Suppressor macrophage (primary cell): Measurements from ENCODE around the gene MBIP.
"Not testable (repeated sequence)": the region's sequence is repeated elsewhere in the genome, so short reads cannot be mapped to it uniquely, and the experiment has no call there.

Experiments used
- DNase-seq, 4 experiments: peaks; one replicate each; pipeline ENCODE4 v3.0.0-alpha.2; 2020 to 2022
- total RNA-seq, 17 experiments: gene quantifications; one replicate each; lab custom pipeline; 2026; ENCODE audit warnings: mixed read lengths in 6 of 17, inconsistent platforms in 3 of 17; lab: John Stamatoyannopoulos, UW

The MBIP gene, protein sequence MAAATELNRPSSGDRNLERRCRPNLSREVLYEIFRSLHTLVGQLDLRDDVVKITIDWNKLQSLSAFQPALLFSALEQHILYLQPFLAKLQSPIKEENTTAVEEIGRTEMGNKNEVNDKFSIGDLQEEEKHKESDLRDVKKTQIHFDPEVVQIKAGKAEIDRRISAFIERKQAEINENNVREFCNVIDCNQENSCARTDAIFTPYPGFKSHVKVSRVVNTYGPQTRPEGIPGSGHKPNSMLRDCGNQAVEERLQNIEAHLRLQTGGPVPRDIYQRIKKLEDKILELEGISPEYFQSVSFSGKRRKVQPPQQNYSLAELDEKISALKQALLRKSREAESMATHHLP
- total RNA-seq, result 4.3 to 11.7 (median 8.9) reads per million in 17 experiments

DNA sequence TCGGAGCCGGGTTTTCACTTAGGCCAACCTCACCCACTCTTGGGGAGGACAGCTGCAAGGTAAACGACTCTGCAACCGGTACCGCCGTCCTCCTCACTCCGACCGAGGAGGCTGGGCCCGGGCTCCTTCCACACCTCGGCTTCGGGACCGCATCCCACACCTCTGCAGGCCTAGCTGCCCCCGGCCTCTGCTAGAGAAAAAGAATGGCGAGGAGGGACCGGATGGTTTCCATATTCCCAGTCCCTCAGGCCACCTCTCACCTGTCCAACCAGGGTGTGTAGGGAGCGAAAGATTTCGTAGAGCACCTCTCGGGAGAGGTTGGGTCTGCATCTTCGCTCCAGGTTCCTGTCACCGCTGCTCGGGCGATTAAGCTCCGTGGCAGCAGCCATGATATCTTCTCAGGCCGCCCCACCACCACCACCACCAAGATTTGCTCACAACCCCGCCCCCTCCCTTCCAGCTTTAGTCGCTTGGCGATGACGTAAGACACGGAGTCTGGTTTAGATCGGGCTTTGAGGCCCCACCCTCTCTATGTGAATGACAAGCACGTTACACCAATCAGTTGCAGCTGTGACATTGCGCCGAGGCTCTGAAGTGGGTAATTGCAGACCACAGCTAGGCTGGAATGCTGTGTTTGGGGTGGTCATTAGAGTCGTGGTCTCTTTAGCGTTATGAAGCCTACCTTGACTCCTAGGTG is at the start of gene MBIP:
MBIP (minus strand) TSS at position 438 of the 697 bp plus-strand sequence; CDS start at position 389, 49 bp downstream.
- DNase-seq, result peak; percentile 93 to 98 (median 96)

DNA sequence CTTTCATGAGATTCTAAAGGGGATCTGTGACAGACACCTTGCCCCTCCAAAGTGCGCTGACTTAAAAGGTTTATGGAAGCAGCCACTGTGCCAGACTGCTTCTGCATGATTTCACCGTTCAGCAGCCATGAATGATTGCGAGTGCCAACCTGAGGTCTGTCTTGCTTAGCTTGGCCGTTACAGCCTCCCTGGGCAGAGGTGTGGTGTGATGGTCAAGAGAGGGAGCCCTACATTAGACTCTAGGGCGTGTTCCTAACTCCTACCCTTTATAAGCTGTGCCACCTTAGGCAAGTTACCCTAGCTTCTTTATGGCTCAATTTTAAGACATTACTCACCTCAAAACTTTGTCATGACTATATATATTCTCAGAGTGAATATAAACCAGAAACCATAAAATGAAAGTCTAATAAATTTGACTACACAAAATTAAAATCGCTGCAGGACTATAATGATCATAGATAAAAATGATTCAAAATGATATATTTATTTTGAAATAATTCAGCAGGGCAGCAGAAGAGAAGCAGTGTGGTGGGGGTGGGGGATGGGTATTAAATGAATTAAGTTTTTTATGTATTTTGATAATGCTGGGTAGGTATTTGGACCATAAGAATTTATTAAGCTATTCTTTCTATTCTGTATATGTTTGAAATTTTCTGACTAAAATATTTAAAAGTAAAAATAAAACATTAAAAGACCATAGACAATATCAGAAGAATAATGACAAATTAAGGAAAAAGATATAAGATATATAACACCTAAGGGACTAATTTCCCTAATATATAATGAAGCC is 47.7 kb upstream of the MBIP start:
- DNase-seq, result no peak

DNA sequence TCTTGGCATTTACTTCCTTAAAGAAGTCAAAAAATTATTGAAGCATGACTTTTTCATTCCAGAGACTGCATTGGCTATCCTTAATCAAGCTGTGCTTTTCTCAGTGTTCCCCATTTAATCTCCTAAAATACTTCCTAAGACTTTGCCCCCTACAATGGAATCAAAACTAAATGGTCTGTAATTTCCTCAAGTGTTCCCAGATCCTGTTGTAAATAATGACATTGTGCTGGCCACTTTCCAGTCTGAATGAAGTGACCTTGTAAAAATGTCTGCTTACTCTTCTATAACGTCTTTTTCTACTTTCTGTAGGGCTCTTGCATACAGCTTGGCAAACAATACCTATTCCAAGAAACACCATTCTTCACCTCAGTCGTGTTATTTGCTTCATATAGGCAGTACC is 45.3 kb upstream of the MBIP start:
- DNase-seq, result no peak

DNA sequence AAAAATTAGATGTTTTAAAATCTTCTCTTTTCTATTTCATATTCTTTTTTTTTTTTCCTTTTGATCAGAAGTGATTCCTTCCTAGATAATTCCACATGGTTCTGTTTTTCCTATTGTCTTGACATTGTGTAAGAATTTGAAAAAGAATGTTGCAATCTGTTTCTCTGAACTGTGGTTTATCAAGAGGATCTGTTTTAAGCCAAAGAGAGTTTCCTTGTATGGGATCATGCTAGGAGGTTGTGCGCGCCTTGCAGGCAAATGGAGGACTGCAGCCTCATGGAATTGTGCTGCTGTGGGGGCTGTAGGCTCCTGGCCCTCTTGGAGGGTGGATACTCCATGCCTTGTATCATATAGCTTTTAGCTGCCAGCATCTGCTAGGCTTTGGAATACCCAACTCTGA is 43.3 kb upstream of the MBIP start:
- DNase-seq, result peak in 3 of 4 experiments; percentile 12 to 58 (median 23)

DNA sequence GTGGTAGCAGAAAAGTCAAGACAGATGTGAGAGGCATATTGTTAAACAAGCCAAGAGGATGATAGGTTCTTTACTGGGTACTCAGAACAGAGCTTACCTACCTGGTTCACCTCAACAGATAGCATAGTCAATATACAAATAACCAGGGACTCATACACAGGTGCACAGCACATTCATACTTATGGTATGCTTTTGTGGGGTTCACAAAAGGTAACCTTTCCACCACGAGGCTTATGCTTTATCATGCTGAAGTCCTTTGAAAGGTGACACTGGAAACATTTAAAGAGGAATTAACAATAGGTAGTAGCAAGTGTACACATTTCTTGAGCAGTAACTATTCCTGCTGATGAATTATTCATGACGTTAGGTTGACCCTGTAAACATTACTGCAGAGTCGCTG is 42.2 kb upstream of the MBIP start:
- no peak for DNase-seq

DNA sequence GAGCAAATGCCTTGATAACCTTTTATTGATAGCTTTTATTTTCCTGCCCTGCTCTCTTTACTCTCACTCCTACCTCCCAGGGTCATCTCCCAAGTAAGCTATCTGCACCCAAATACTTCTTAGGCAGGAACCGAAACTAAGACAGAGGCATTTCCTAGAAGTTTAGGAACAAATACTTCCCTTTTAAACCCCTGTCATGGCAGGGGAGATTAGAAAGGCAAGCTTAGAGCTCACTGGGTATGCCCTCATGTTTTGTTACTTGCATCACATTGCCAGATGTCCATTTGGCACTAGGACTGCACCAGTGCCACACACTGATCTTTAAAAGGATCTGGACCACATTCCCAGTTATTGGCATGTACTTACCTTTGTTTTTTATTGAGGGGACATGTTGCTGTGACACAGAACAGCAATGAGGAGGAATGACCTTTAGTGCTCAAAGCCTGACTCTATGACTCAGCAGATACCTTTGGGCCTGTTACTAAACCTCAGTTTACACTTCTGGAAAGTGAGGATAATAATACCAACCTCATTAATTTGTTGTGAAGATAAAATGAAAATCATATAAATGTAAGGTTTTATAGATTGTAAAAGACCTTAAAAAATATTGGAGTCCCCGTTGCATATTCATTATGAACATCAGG is 40.9 kb upstream of the MBIP start:
- peak; percentile 41 to 75 (median 64) for DNase-seq

DNA sequence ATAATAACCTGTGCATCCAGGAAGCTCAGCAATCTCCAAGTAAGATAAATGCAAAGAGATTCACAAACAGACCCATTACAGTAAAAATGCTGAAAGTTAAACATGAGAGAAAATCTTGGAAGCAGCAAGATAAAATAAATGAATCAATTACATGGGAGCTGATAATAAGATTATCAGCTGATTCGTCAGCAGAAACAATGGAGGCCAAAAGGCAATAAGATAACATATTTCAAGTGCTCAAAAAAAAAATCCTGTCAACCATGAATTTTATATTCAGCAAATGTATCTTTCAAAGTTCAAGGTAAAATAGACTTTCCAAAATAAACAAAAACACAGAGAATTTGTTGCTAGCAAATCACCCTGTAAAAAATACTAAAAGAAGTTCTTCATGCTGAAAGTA is 36.4 kb upstream of the MBIP start:
- DNase-seq, result no peak

DNA sequence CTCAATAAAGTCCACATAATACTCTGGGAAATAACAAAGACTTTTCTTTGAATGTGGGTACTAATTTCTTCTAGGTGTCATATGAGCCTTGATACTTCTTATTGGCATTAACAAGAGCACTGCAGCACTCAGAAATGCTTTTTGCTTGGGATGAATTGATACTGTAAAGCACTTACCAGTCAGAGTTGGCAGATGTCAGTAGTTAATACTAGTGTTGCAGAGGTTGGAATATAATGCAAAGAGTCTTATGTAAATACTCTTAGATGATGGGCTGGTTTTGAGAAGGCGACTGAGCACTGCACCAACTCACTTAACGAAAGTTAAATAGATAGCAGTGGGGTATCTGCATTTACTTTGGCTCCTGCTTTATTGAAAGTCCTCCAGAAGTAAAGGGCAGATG is 25.6 kb upstream of the MBIP start:
- DNase-seq, result no peak

DNA sequence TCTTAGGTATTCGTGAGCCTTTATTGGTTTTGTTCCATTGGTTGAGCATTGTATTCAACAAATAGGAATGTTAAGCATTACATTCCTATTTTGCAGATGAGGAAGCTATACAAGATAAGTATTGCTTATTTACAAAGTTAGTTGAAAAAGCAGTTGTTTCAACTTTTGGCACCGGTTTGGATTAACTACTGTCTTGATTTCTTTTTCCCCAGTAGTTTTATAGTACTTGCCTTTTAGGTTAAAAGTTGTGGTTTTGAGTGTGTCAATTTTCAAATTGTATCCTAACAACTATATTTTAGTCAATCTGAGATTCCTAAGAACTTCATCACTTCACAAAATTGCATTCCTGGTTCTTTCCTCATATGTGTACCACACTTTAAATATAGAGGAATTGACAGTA is 23.8 kb upstream of the MBIP start:
- no peak for DNase-seq

DNA sequence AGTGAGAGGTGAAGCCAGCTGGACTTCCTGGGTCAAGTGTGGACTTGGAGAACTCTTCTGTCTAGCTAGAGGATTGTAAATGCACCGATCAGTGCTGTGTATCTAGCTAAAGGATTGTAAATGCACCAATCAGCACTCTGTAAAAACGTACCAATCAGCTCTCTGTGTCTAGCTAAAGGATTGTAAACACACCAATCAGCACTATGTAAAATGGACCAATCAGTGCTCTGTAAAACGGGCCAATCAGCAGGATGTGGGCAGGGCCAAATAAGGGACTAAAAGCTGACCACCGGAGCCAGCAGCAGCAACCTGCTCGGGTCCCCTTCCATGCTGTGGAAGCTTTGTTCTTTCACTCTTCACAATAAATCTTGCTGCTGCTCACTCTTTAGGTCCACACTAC is 21.4 kb upstream of the MBIP start:
- DNase-seq, result not testable (repeated sequence)

DNA sequence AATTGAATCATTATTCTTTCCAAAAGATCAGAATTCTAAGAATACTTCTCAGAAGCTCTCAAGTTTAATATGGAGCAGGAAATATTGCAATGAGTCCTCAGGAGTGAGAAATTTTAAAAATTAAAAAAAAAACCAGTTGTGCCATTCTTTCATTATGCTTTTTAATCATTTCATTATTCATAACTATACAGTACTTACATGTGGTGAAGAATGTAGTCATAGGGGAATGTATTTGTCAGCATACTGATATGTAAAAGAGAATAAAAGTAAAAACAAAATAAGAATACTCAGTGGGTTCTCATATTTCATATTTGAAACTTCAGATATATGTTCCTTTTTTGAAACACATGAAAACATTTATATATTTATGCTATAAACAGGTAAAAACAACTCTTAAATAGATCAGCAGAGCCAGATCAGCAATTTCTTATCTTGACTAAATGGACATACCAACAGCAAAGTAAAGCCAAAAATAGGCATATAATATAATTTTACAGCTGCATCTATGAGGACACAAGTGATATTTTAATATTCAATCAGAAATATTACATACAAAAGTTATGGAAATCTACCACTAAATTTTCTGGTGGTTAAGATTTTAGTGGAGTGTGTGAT is 19.9 kb upstream of the MBIP start:
- no peak for DNase-seq

DNA sequence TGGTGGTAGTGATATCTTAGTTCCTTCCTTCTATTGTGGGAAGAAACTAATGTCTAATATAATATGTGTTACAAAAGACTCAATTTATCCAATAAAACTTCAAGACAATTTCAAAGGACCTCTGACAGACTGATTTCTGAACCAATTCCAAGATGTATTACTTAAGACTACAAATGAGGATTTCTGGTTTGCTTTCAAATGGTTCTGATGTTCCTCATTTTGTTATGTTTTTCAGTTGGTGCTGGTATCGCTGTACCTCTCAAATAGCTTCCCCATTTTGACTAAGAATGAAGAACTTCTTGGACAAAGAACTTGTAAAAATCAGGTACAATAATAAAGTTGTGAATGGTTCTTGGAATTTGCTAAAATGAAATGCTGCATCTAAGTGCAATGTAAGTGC is 19.4 kb upstream of the MBIP start:
- peak; percentile 10 to 75 (median 46) for DNase-seq

DNA sequence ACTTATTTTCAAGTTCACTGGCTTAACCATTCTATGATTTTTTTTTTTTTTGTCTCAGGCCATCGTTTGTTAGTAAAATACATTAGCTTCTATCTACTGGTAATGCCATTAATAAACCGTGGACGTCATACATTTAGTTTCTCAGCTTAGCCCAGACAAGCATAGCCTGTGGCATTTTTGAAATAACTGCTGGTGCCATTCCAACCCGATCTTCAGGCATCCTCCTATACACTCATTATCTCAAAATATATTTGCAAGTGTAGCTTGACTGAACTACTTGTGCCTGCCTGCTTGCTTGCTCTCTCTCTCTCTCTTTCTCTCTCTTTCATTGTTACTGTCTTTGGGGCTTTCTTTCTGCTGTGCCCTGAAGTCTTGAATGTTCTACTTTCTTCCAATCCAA is 12.7 kb upstream of the MBIP start:
- no peak for DNase-seq

DNA sequence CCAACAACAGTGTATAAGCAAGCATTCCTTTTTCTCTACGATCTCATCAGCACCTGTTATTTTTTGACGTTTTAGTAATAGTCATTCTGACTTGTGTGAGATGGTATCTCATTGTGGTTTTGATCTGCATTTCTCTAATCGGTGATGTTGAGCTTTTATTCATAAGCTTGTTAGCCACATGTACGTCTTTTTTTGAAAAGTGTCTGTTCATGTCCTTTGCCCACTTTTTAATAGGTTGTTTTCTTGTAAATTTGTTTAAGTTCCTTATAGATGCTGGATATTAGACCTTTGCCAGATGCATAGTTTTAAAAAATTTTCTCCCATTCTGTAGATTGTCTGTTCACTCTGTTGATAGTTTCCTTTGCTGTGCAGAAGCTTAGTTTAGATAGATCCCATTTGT is 7.1 kb upstream of the MBIP start:
- not testable (repeated sequence) for DNase-seq

DNA sequence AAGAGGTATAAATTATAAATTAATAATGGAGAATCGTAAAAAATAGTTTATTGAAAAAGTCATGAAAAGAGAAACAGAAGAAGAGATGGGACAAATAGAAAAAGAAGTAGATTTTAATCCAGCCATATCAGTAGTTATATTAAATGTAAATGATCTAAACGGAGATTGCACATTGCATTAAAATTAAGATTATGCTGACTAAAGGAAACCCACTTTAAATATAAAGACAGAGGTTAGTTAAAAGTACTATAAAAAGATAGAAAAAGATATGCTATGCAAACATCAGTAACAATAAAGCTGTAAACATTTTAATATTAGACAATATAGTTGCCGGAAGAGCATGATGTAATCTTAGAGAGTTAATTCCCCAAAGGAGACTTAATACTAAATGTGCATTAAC is 5.4 kb upstream of the MBIP start:
- DNase-seq, result no peak

DNA sequence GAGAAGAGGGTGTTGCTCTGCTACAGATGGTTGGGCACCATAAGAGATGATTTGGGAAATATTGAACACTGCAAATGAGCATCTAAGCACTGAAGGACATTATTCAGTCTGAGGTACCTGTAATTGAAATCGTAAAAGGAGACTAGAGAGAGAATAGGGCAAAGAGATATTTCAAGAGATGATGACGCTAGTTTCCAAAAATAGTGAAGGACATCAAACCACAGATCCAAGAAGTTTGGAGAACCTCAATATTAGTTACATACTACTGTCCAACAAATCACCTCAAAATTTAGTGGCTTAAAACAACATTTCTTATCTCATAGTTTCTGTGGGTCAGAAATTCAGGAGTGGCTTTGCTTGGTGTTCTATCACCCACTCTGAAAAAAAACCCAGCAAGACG is 4.5 kb upstream of the MBIP start:
- DNase-seq, result no peak

DNA sequence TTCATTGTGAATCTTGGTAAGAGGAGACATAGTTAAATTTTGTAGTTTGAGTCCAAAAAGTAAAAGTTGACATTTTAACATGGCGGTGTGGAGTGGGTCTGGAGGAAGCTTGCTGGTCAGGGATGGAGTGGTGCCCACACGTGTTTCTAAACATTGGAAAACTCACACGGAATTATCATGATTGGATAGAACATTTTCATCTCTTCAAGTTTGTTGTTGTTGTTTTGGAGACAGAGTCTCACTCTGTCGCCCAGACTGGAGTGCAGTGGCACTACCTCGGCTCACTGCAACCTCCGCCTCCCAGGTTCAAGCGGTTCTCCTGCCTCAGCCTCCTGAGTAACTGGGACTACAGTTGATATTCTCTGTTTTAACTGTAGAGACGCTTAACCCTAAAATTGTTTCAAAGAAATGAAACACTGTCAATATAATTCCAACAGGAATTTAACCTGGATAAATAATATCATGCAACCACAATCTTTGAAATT is 502 bp upstream of the MBIP start:
- no peak for DNase-seq

DNA sequence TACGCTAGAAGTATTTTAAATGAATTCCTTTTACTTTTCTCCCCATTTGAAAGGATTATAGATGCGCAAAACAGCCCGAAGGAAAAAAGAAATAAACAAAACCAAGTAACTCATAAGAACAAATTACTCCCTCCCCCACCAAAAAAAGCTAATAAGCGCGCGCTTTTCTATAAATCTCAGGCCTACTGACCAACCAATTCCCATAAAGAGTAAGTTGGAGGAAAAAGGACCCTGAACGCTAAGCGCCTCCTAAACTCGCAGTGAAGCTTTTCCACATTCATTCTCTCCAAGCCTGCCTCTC is 588 bp downstream of the MBIP start:
- peak in 1 of 4 experiments; percentile 19 for DNase-seq

DNA sequence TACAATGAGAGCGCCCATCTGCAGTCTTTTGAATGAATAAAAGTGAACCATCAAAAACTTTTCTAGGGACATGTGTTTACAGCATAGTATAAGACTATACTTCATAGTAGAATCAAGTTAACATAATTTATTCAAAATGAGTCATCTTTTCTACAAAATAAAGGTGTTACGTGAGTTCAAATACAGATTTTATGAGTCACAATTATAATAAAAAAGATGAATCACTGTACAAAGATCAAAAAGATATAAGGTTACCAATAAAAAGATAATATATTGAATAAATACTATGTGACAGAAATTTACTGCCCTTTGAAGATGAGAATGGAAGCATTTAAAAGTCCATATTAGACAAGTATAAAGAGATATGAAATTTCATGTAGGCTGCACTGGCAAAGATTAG is 2.8 kb downstream of the MBIP start:
- DNase-seq, result no peak

DNA sequence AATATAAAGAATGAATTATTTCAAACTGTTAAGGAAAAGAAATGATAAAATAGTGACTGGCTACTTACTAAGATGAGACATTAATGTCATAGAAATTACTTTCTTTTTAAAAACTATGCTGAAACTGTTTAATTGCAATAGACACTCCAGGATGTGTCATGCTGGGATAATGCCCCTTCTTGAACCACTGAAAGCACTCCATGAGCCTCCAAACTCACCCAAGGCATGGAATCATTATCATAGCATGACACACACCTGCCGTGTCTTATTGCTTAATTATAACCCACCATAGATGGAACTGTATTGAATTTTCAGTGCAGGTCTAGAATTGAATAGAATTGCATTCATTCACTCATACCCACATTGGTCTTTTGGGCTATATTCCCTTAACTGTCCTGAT is 4.3 kb downstream of the MBIP start:
- no peak for DNase-seq

DNA sequence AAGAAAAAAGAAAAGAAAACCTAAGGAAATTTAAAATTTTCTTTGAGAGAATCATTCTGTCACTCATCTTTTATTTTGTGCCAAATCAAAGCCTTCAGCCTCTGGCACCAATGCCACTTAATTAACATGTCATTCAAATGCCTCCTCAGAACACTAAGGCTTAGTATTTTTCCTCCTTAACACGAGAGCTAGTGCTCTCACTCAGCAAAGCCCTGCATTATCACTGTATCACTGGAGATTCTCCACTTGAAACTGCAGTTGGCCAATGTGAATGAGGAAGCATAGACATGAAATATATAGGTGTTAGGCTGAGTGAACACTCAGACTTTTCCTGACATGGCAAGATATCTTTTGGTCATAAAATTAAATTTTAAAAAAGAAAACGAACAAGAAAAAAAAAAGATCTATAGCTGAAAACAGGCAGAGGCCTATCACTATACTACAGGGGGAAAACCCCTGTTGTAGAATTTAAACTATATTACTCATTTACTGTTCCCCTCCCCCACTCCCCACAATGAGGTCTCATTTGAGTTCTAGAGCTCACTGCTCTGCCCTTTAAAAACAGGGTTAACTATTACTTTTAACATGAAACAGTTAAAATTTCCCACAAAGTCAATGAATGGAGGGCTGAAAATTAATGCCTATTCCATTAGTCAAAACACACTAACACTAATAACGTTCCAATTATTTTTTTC is 5.1 kb downstream of the MBIP start:
- DNase-seq, result no peak

DNA sequence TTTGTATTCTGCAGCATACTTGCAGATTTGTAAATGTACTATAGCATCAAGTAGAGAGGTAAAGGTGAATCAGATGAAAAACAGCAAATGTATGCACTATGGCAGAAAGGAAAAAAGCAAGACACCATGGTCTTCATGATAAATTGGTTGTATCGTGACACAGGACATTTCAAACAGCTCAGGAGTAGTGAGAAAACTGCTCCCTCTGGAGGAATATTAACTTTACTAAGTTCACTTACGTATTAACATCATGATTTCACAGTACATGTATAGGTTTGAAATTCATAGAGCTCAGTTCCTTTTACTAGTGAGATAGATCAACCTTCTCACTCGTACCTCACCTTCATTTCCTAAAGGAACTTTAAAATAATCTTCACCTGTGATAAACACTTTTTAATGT is 6.5 kb downstream of the MBIP start:
- peak in 1 of 4 experiments; percentile 9 for DNase-seq
